GM23248 (cell line): Measurements from ENCODE around the gene CD6. TPM values are rescaled to one million over a fixed set of nuclear protein-coding genes. Genes with fewer than 3 reads are reported as not detected.

Experiments
- DNase-seq: peaks from one replicate; pipeline ENCODE4 v3.0.0-alpha.2; 2015
- H2AFZ ChIP-seq: fragments of 200-600 bp; sonication (generic); 2 replicates; pipeline ENCODE4 v1.6.1; 2016; ENCODE audit warnings: antibody characterized with exemption
- H3F3A ChIP-seq: fragments of 200-600 bp; sonication (generic); 2 replicates; pipeline ENCODE4 v1.6.1; 2016; ENCODE audit warnings: mild to moderate bottlenecking, antibody characterized with exemption, mixed run types; ENCODE audit not compliant: insufficient read depth
- H3K27ac ChIP-seq: fragments of 200-600 bp; sonication (generic); 2 replicates; pipeline ENCODE4 v1.5.1; 2016; ENCODE audit warnings: mild to moderate bottlenecking
- H3K27me3 ChIP-seq: fragments of 200-600 bp; sonication (generic); replicated peaks from 2 replicates; pipeline ENCODE4 v1.6.1; 2016; ENCODE audit warnings: mild to moderate bottlenecking; ENCODE audit not compliant: insufficient read depth
- H3K36me3 ChIP-seq: fragments of 200-600 bp; sonication (generic); 2 replicates; pipeline ENCODE4 v1.6.1; 2016; ENCODE audit warnings: low read depth, mild to moderate bottlenecking
- H3K4me1 ChIP-seq: fragments of 200-600 bp; sonication (generic); 2 replicates; pipeline ENCODE4 v1.6.1; 2016; ENCODE audit warnings: mild to moderate bottlenecking; ENCODE audit not compliant: insufficient read depth
- H3K4me2 ChIP-seq: fragments of 200-600 bp; sonication (generic); one replicate; pipeline ENCODE4 v1.6.1; 2016; ENCODE audit warnings: mild to moderate bottlenecking; ENCODE audit not compliant: unreplicated experiment
- H3K4me3 ChIP-seq: fragments of 200-600 bp; sonication (generic); 2 replicates; pipeline ENCODE4 v1.5.1; 2016; ENCODE audit warnings: mild to moderate bottlenecking
- H3K79me2 ChIP-seq: fragments of 200-600 bp; sonication (generic); 2 replicates; pipeline ENCODE4 v1.6.1; 2016; ENCODE audit warnings: mild to moderate bottlenecking; ENCODE audit not compliant: insufficient read depth
- H3K9ac ChIP-seq: fragments of 200-600 bp; sonication (generic); 2 replicates; pipeline ENCODE4 v1.6.1; 2016; ENCODE audit warnings: mild to moderate bottlenecking
- H3K9me2 ChIP-seq: fragments of 200-600 bp; sonication (generic); 2 replicates; pipeline ENCODE4 v1.6.1; 2016; ENCODE audit warnings: mixed run types, mild to moderate bottlenecking, moderate library complexity; ENCODE audit not compliant: insufficient read depth
- H3K9me3 ChIP-seq: fragments of 200-600 bp; sonication (generic); one replicate; pipeline ENCODE4 v1.6.1; 2017; ENCODE audit warnings: low read depth
- H4K20me1 ChIP-seq: fragments of 200-600 bp; sonication (generic); 2 replicates; pipeline ENCODE4 v1.6.0; 2016; ENCODE audit not compliant: insufficient read depth
- EZH2 ChIP-seq: fragments of 200-600 bp; sonication (generic); IDR thresholded peaks from 2 replicates; pipeline ENCODE4 v1.6.1; 2018; ENCODE audit warnings: antibody characterized with exemption, mild to moderate bottlenecking; ENCODE audit not compliant: insufficient read depth, poor library complexity, severe bottlenecking
- EZH2phosphoT487 ChIP-seq: fragments of 200-600 bp; sonication (generic); IDR thresholded peaks from 2 replicates; pipeline ENCODE4 v1.6.1; 2018; ENCODE audit warnings: antibody characterized with exemption, moderate library complexity, mild to moderate bottlenecking, low read depth; ENCODE audit not compliant: insufficient read depth
- WGBS, 2 experiments: methylation state at CpG; one replicate each; pipeline ENCODE4 v1.1.6; 2015 to 2017; ENCODE audit warnings: low lambda C conversion rate in 2 of 2, low coverage in 1 of 2; ENCODE audit errors: missing lambda C conversion rate in 2 of 2; 5-methylcytosine and 5-hydroxymethylcytosine counted together
- in situ Hi-C: fragments of 300-500 bp; cut with MboI; formaldehyde crosslinking; loops from 2 replicates; pipeline ENCODE4 v1.15.0; 2020
- polyA plus RNA-seq: library from polyadenylated mRNA; unstranded; fragments of >200 nt; fragmentation: Nextera tagmentation; extraction: Ambion mirVana; gene quantifications from 2 replicates; pipeline ENCODE4 v1.2.1, GENCODE V29; 2016
- total RNA-seq: library from RNA; depleted of rRNA; stranded (reverse); fragments of >200 nt; shearing (Covaris generic); gene quantifications from 2 replicates; pipeline ENCODE4 v1.2.3, GENCODE V29; 2014; rRNA removed

Gene CD6, protein sequence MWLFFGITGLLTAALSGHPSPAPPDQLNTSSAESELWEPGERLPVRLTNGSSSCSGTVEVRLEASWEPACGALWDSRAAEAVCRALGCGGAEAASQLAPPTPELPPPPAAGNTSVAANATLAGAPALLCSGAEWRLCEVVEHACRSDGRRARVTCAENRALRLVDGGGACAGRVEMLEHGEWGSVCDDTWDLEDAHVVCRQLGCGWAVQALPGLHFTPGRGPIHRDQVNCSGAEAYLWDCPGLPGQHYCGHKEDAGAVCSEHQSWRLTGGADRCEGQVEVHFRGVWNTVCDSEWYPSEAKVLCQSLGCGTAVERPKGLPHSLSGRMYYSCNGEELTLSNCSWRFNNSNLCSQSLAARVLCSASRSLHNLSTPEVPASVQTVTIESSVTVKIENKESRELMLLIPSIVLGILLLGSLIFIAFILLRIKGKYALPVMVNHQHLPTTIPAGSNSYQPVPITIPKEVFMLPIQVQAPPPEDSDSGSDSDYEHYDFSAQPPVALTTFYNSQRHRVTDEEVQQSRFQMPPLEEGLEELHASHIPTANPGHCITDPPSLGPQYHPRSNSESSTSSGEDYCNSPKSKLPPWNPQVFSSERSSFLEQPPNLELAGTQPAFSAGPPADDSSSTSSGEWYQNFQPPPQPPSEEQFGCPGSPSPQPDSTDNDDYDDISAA
- total RNA-seq: not detected in 2 replicates
- polyA plus RNA-seq: not detected in 2 replicates

DNA sequence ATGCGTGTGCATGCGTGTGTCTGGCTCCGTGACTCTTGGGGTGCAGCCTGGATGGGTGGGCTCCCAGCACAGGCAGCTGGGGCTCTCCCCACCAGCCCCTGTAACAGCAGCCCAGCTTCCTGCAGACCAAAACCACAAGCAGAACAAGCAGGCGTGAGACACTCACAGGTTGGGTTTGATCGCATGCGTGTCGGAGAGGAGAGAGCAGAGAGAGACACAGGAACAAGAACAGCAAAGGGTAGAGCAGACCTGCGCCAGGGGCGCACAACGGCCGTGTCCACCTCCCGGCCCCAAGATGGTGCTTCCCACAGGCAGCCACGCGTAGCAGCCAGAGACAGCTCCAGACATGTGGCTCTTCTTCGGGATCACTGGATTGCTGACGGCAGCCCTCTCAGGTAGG, at the start of gene CD6:
Gene CD6 (plus strand): TSS at position 161 of the 400 bp plus-strand sequence. CDS start 186 bp downstream, at position 347.
- H4K20me1 ChIP-seq: no peaks in the 10 kb centered on the region
- H3K4me2 ChIP-seq: no peak within 1 kb of the TSS
- peaks cover 35% of the 10 kb centered on the region for H3K27me3 ChIP-seq
- in situ Hi-C loops: no loop called here
- H3K4me1 ChIP-seq: no peaks in the 10 kb centered on the region
- no peak for TF ChIP-seq EZH2
- no peak for TF ChIP-seq EZH2phosphoT487
- H3K4me3 ChIP-seq: no peak within 1 kb of the TSS
- H3K9me3 ChIP-seq: no peaks in the 10 kb centered on the region
- H3K79me2 ChIP-seq: no peaks in the 10 kb centered on the region
- no peaks in the 10 kb centered on the region for H3K9me2 ChIP-seq
- H3K9ac ChIP-seq: no peak within 1 kb of the TSS
- H3K36me3 ChIP-seq: no peaks in the 10 kb centered on the region
- H3K27ac ChIP-seq: no peak within 1 kb of the TSS
- WGBS, 2 experiments: 69 to 71% methylated on average over 11 to 16 of the region's 16 CpGs
- no peaks in the 10 kb centered on the region for H3F3A ChIP-seq
- DNase-seq: no peak
- no peak within 1 kb of the TSS for H2AFZ ChIP-seq

- Histone ChIP-seq H3F3A (no peaks in the 10 kb centered on the region), H4K20me1 (no peaks in the 10 kb centered on the region), H3K4me2 (no peak overlapping the region), H3K79me2 (peaks cover 35% of the 10 kb centered on the region), H3K27me3 (no peaks in the 10 kb centered on the region), H3K36me3 (no peaks in the 10 kb centered on the region), H3K9me2 (no peaks in the 10 kb centered on the region), H3K4me1 (peaks cover 17% of the 10 kb centered on the region; the same call in 1 of the 2 replicates), H3K9ac (no peak overlapping the region), H3K4me3 (no peak overlapping the region), H2AFZ (no peak overlapping the region), H3K27ac (no peak overlapping the region), H3K9me3 (no peaks in the 10 kb centered on the region)
- 85 to 89% methylated on average over 23 of the region's 23 CpGs for WGBS, 2 experiments
- TF ChIP-seq EZH2phosphoT487 (no peak), EZH2 (no peak)
- no peak for DNase-seq
- in situ Hi-C loops: no loop called here
Observed at GRCh38 chr11:60921777-60922335, 49.6 kb upstream of the CD6 start.

DNA sequence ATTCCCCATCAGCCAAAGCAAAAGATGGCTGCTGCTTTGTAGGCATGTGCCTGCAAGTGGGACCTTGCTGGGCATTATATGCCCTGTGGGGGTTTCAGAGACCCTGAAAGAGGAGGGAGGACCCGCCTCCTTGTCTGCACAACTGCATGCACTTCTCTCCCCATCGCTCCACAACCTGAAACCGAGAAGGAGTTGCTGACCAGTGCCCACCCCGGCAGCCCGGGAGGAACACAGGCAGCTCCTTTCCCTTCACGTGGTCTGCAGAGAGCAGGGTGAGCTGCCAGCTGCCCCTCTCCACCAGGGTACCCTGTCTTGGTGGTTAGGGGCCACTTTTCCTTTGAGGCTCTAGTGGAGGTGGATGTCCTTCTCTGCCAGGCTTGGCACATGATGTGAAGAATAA, 48.6 kb upstream of the CD6 start:
- 96 to 98% methylated on average over 5 to 6 of the region's 6 CpGs for WGBS, 2 experiments

DNA sequence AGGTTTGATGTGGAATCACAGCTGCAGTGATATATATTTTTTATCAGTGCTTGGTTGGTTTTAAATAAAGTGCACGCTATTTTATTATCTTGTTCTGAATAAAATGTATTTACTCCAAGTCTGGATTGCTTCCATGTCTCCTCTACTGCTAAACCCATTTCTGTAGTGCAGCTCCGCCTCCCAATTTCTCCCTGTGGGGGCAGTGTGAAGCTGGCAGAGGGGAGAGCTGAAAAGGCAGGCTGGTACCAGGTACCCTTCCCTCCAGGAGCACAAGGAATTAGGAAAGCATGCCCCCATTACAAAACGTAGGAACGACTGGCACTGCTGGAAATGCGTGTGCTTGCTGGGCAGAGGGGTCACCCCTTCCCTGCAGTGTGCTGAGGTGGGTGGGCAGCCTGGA, 48.2 kb upstream of the CD6 start:
- Histone ChIP-seq H4K20me1 (no peaks in the 10 kb centered on the region), H3K9me2 (no peaks in the 10 kb centered on the region), H3K4me2 (no peak overlapping the region), H3K36me3 (no peaks in the 10 kb centered on the region), H3K9me3 (no peaks in the 10 kb centered on the region), H3K9ac (no peak overlapping the region), H3K27ac (no peak overlapping the region), H3K4me3 (no peak overlapping the region), H2AFZ (no peak overlapping the region), H3K79me2 (peaks cover 20% of the 10 kb centered on the region), H3F3A (no peaks in the 10 kb centered on the region), H3K27me3 (no peaks in the 10 kb centered on the region), H3K4me1 (peaks cover 17% of the 10 kb centered on the region; the same call in 1 of the 2 replicates)
- WGBS, 2 experiments: 81 to 85% methylated on average over 5 of the region's 5 CpGs
- no peak for DNase-seq
- in situ Hi-C loops: no loop called here
- TF ChIP-seq EZH2phosphoT487 (no peak), EZH2 (no peak)

More for the DNA sequence above, 48.6 kb upstream of the CD6 start:
- H3K79me2 ChIP-seq: peaks cover 25% of the 10 kb centered on the region
- H3K27ac ChIP-seq: no peak overlapping the region
- no peaks in the 10 kb centered on the region for H3K27me3 ChIP-seq
- no peak overlapping the region for H2AFZ ChIP-seq
- H3F3A ChIP-seq: no peaks in the 10 kb centered on the region
- no peak for DNase-seq
- no peak overlapping the region for H3K4me2 ChIP-seq
- H3K4me1 ChIP-seq: peaks cover 17% of the 10 kb centered on the region; the same call in 1 of the 2 replicates
- no peaks in the 10 kb centered on the region for H3K36me3 ChIP-seq
- H3K9me2 ChIP-seq: no peaks in the 10 kb centered on the region
- no peak for TF ChIP-seq EZH2phosphoT487
- TF ChIP-seq EZH2: no peak
- H4K20me1 ChIP-seq: no peaks in the 10 kb centered on the region
- no peak overlapping the region for H3K4me3 ChIP-seq
- no peak overlapping the region for H3K9ac ChIP-seq
- no peaks in the 10 kb centered on the region for H3K9me3 ChIP-seq
- in situ Hi-C loops: no loop called here
